GM23338 (cell line): ENCODE measurements around the gene KCNC4.

Experiments used
- CREB1 ChIP-seq: fragments of 250-450 bp; sonication (Bioruptor Pico); IDR thresholded peaks from 2 replicates; pipeline ENCODE4 v1.5.0; 2020; ENCODE audit warnings: low read depth, mild to moderate bottlenecking, moderate library complexity
- EZH2 ChIP-seq: fragments of 200-600 bp; sonication (generic); IDR thresholded peaks from one replicate; pipeline ENCODE4 v1.8.0; 2017; ENCODE audit warnings: antibody characterized with exemption, mild to moderate bottlenecking, low read depth; ENCODE audit not compliant: unreplicated experiment
- EZH2phosphoT487 ChIP-seq: fragments of 200-600 bp; sonication (generic); IDR thresholded peaks from one replicate; pipeline ENCODE4 v1.8.1; 2018; ENCODE audit warnings: antibody characterized with exemption; ENCODE audit not compliant: unreplicated experiment
- JUNB ChIP-seq: IDR thresholded peaks from one replicate; pipeline ENCODE4 v1.6.1; 2016; ENCODE audit warnings: antibody characterized with exemption; ENCODE audit not compliant: unreplicated experiment
- POLR2AphosphoS5 ChIP-seq: IDR thresholded peaks from 2 replicates; pipeline ENCODE4 v1.6.1; 2016; ENCODE audit warnings: antibody characterized with exemption, low read depth
- STAT1 ChIP-seq: IDR thresholded peaks from one replicate; pipeline ENCODE4 v1.6.1; 2016; ENCODE audit warnings: antibody characterized with exemption; ENCODE audit not compliant: unreplicated experiment
- ZNF114 ChIP-seq: fragments of 250-450 bp; sonication (Bioruptor Pico); IDR thresholded peaks from 2 replicates; pipeline ENCODE4 v1.5.0; 2020; ENCODE audit warnings: mild to moderate bottlenecking, moderate library complexity
- ZNF331 ChIP-seq: fragments of 250-450 bp; sonication (Bioruptor Pico); IDR thresholded peaks from 2 replicates; pipeline ENCODE4 v1.5.0; 2020; ENCODE audit warnings: low read depth, mild to moderate bottlenecking, moderate library complexity
- ZNF462 ChIP-seq: fragments of 250-450 bp; sonication (Bioruptor Pico); IDR thresholded peaks from 2 replicates; pipeline ENCODE4 v1.5.0; 2020; ENCODE audit warnings: mild to moderate bottlenecking, moderate library complexity
- TF ChIP-seq, protein P1 (sequence below), 2 experiments: fragments of 200-600 bp in 1 of 2; sonication (generic) in 1 of 2; conservative IDR thresholded peaks; 2 replicates each; pipeline versions ENCODE4 v1.5.1 to v1.6.1; 2016 to 2017; ENCODE audit warnings: antibody characterized with exemption in 2 of 2, low read depth in 2 of 2, mild to moderate bottlenecking in 2 of 2, moderate library complexity in 1 of 2
- TF ChIP-seq, protein P2 (sequence below): IDR thresholded peaks from one replicate; pipeline ENCODE4 v1.6.1; 2018; ENCODE audit warnings: antibody characterized with exemption; ENCODE audit not compliant: unreplicated experiment

GRCh38 chr1:110233861-110234260, 23.7 kb downstream of the KCNC4 start:
- no peak for TF ChIP-seq EZH2
- TF ChIP-seq, protein P1, sequence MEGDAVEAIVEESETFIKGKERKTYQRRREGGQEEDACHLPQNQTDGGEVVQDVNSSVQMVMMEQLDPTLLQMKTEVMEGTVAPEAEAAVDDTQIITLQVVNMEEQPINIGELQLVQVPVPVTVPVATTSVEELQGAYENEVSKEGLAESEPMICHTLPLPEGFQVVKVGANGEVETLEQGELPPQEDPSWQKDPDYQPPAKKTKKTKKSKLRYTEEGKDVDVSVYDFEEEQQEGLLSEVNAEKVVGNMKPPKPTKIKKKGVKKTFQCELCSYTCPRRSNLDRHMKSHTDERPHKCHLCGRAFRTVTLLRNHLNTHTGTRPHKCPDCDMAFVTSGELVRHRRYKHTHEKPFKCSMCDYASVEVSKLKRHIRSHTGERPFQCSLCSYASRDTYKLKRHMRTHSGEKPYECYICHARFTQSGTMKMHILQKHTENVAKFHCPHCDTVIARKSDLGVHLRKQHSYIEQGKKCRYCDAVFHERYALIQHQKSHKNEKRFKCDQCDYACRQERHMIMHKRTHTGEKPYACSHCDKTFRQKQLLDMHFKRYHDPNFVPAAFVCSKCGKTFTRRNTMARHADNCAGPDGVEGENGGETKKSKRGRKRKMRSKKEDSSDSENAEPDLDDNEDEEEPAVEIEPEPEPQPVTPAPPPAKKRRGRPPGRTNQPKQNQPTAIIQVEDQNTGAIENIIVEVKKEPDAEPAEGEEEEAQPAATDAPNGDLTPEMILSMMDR (conservative IDR thresholded peaks at IDR 0.05; ENCODE audit: low read depth in 2 of 2) = no peak
- TF ChIP-seq EZH2phosphoT487 = no peak
- TF ChIP-seq, protein P2, sequence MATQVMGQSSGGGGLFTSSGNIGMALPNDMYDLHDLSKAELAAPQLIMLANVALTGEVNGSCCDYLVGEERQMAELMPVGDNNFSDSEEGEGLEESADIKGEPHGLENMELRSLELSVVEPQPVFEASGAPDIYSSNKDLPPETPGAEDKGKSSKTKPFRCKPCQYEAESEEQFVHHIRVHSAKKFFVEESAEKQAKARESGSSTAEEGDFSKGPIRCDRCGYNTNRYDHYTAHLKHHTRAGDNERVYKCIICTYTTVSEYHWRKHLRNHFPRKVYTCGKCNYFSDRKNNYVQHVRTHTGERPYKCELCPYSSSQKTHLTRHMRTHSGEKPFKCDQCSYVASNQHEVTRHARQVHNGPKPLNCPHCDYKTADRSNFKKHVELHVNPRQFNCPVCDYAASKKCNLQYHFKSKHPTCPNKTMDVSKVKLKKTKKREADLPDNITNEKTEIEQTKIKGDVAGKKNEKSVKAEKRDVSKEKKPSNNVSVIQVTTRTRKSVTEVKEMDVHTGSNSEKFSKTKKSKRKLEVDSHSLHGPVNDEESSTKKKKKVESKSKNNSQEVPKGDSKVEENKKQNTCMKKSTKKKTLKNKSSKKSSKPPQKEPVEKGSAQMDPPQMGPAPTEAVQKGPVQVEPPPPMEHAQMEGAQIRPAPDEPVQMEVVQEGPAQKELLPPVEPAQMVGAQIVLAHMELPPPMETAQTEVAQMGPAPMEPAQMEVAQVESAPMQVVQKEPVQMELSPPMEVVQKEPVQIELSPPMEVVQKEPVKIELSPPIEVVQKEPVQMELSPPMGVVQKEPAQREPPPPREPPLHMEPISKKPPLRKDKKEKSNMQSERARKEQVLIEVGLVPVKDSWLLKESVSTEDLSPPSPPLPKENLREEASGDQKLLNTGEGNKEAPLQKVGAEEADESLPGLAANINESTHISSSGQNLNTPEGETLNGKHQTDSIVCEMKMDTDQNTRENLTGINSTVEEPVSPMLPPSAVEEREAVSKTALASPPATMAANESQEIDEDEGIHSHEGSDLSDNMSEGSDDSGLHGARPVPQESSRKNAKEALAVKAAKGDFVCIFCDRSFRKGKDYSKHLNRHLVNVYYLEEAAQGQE = no peak
- no peak for TF ChIP-seq POLR2AphosphoS5
- TF ChIP-seq CREB1 (CRISPR knock-in tag) = no peak
- no peak for TF ChIP-seq ZNF462
- no peak for TF ChIP-seq JUNB
- TF ChIP-seq STAT1 = no peak
- no peak for TF ChIP-seq ZNF331 (CRISPR knock-in tag)
- no peak for TF ChIP-seq ZNF114 (CRISPR knock-in tag)
